Endothelial cell of umbilical vein (primary cell): ENCODE results near the gene KCNK10. TPM values are rescaled to one million over a fixed set of nuclear protein-coding genes. Genes with fewer than 3 reads are reported as not detected.

ENCODE experiments used
- BruUV-seq: library from RNA; stranded (reverse); fragments of 400-500 nt; replicated peaks from 2 replicates; lab custom pipeline; 2021; lab: Mats Ljungman, UMichigan
- CTCF ChIA-PET: fragments of 300-600, 350-600 bp; sonication (Branson Sonifier 250); formaldehyde crosslinking; loops from one replicate; lab custom pipeline; 2021; ENCODE audit warnings: antibody characterized with exemption, inconsistent platforms; lab: Charles Lee
- POLR2A ChIA-PET: fragments of 300-600, 350-600 bp; sonication (Branson Sonifier 250); formaldehyde crosslinking; loops from one replicate; lab custom pipeline; 2021; ENCODE audit warnings: antibody characterized with exemption, inconsistent platforms; lab: Charles Lee
- DNase-seq: peaks from one replicate; pipeline ENCODE4 v3.0.0-alpha.2; 2011; ENCODE audit warnings: low read depth, low spot score
- FAIRE-seq: peaks from 2 replicates; lab custom pipeline; 2011; peaks lifted over from hg19 to GRCh38; lab: Jason Lieb, UNC
- H2AFZ ChIP-seq: 2 replicates; pipeline ENCODE4 v1.6.0; 2012; ENCODE audit warnings: low read depth, low read length, control low read depth, inconsistent platforms
- H3K27ac ChIP-seq: 2 replicates; pipeline ENCODE4 v1.5.1; 2011; ENCODE audit warnings: low read depth, mild to moderate bottlenecking, control low read depth, low read length, moderate library complexity; ENCODE audit not compliant: insufficient read depth
- H3K27me3 ChIP-seq, 2 experiments: 2 replicates each; pipeline versions ENCODE4 v1.6.0 to v1.6.1; 2011; ENCODE audit warnings: low read length in 2 of 2, mixed read lengths in 1 of 2; ENCODE audit not compliant: control insufficient read depth in 2 of 2, insufficient read depth in 2 of 2
- H3K36me3 ChIP-seq, 2 experiments: 2 replicates in 1 of 2; 3 replicates in 1 of 2; pipeline ENCODE4 v1.5.1; 2011; ENCODE audit warnings: low read length in 2 of 2, mild to moderate bottlenecking in 1 of 2, moderate library complexity in 1 of 2; ENCODE audit not compliant: control insufficient read depth in 2 of 2, insufficient read depth in 2 of 2; ENCODE audit errors: extremely low read depth in 1 of 2
- H3K4me1 ChIP-seq: 3 replicates; pipeline ENCODE4 v1.5.1; 2011; ENCODE audit warnings: mild to moderate bottlenecking, low read length; ENCODE audit not compliant: control insufficient read depth, insufficient read depth; ENCODE audit errors: extremely low read depth
- H3K4me2 ChIP-seq: 2 replicates; pipeline ENCODE4 v1.6.1; 2011; ENCODE audit warnings: low read length, control low read depth, mixed read lengths; ENCODE audit not compliant: insufficient read depth
- H3K4me3 ChIP-seq, 3 experiments: fragments of 200-600 bp in 1 of 3; sonication (generic), shearing (Covaris generic) in 1 of 3; replicated peaks in 1 of 3; 2 replicates each; pipeline ENCODE4 v1.5.1; 2011 to 2016; ENCODE audit warnings: control low read depth in 3 of 3, low read length in 3 of 3, mild to moderate bottlenecking in 2 of 3, inconsistent platforms in 1 of 3, low read depth in 1 of 3, moderate library complexity in 1 of 3; ENCODE audit not compliant: insufficient read depth in 1 of 3
- H3K79me2 ChIP-seq: 2 replicates; pipeline ENCODE4 v1.6.0; 2012; ENCODE audit warnings: low read length, inconsistent platforms; ENCODE audit not compliant: control insufficient read depth, insufficient read depth
- H3K9ac ChIP-seq: replicated peaks from 2 replicates; pipeline ENCODE3; 2011; ENCODE audit warnings: low read length, control low read depth; ENCODE audit not compliant: insufficient read depth; ENCODE audit errors: extremely low read depth
- H3K9me1 ChIP-seq: replicated peaks from 3 replicates; pipeline ENCODE4 v1.6.0; 2011; ENCODE audit warnings: mild to moderate bottlenecking, low read length; ENCODE audit not compliant: control insufficient read depth, insufficient read depth; ENCODE audit errors: extremely low read depth
- H3K9me3 ChIP-seq: replicated peaks from 2 replicates; pipeline ENCODE4 v1.5.1; 2012; ENCODE audit warnings: low read length, inconsistent platforms; ENCODE audit not compliant: control insufficient read depth, insufficient read depth
- H4K20me1 ChIP-seq: replicated peaks from 2 replicates; pipeline ENCODE3; 2011; ENCODE audit warnings: mild to moderate bottlenecking, low read length; ENCODE audit not compliant: control insufficient read depth, insufficient read depth; ENCODE audit errors: extremely low read depth
- EZH2 ChIP-seq: IDR thresholded peaks from 2 replicates; pipeline ENCODE4 v1.6.1; 2012; ENCODE audit warnings: borderline replicate concordance, low read depth, mild to moderate bottlenecking, moderate library complexity, low read length, inconsistent platforms; ENCODE audit not compliant: severe bottlenecking
- FOS ChIP-seq: IDR thresholded peaks from 2 replicates; pipeline ENCODE4 v1.6.1; 2011; ENCODE audit warnings: mild to moderate bottlenecking, low read length, moderate library complexity, borderline replicate concordance; ENCODE audit not compliant: insufficient read depth
- GATA2 ChIP-seq: IDR thresholded peaks from 2 replicates; pipeline ENCODE4 v1.7.0; 2011; ENCODE audit warnings: low read depth, mild to moderate bottlenecking, moderate library complexity, mixed read lengths, low read length; ENCODE audit not compliant: insufficient read length, insufficient read depth
- JUN ChIP-seq: IDR thresholded peaks from 2 replicates; pipeline ENCODE4 v1.6.1; 2011; ENCODE audit warnings: borderline replicate concordance, low read depth; ENCODE audit not compliant: insufficient read length, insufficient read depth
- MAX ChIP-seq: IDR thresholded peaks from 2 replicates; pipeline ENCODE4 v1.6.1; 2011; ENCODE audit not compliant: insufficient read depth, insufficient read length
- MYC ChIP-seq: IDR thresholded peaks from one replicate; pipeline ENCODE4 v1.6.1; 2011; ENCODE audit warnings: mild to moderate bottlenecking, low read depth, low read length
- POLR2A ChIP-seq: IDR thresholded peaks from 2 replicates; pipeline ENCODE4 v1.6.1; 2012; ENCODE audit warnings: low read depth, mild to moderate bottlenecking, control low read depth, low read length
- POLR2AphosphoS5 ChIP-seq: IDR thresholded peaks from 2 replicates; pipeline ENCODE4 v1.6.1; 2012; ENCODE audit warnings: low read depth, mild to moderate bottlenecking, control low read depth, low read length, moderate library complexity; ENCODE audit not compliant: insufficient read depth
- dilution Hi-C: fragments of 300-500 bp; cut with MboI; formaldehyde crosslinking; loops from one replicate; pipeline ENCODE4 v1.15.0; 2019; ENCODE audit warnings: low sequenced_read_pairs; ENCODE audit not compliant: extremely low pct_ligation_motif_present
- intact Hi-C: fragments of 100-400 bp; cut with micrococcal nuclease; formaldehyde crosslinking; loops from one replicate; pipeline ENCODE4 v1.10.0; 2022
- polyA plus RNA-seq, 4 experiments: library from polyadenylated mRNA; depleted of rRNA in 3 of 4; stranded (reverse) in 3 of 4; unstranded in 1 of 4; fragments of >200 nt; gene quantifications; 2 replicates each; pipeline versions ENCODE4 v1.2.1 to v1.2.3, GENCODE V29; 2011 to 2012; ENCODE audit warnings: missing spikeins in 1 of 4
- total RNA-seq: library from RNA; stranded (reverse); gene quantifications from 2 replicates; pipeline ENCODE4 v1.2.3, GENCODE V29; 2021
- TF ChIP-seq, protein P1 (sequence below), 2 donors: IDR thresholded peaks; 1 replicate in 1 of 2; 2 replicates in 1 of 2; pipeline ENCODE4 v1.5.1; 2011; ENCODE audit warnings: low read length in 2 of 2, mild to moderate bottlenecking in 2 of 2, moderate library complexity in 2 of 2, control low read depth in 1 of 2, inconsistent platforms in 1 of 2, low read depth in 1 of 2; ENCODE audit not compliant: insufficient read depth in 1 of 2; ENCODE audit errors: extremely low read depth in 1 of 2

Gene KCNK10
- total and polyA plus RNA-seq, 2 donors (not counting 3 experiments of a cell fraction or from before 2014, with no cell fraction given): not detected

GRCh38 chr14:88272390-88273269, 50.4 kb downstream of the KCNK10 start:
- intact Hi-C loops (no loop called here), dilution Hi-C loops (no loop called here)
- Histone ChIP-seq H3K9me1 (no peaks in the 10 kb centered on the region), H3K4me2 (no peak overlapping the region), H3K4me1 (no peaks in the 10 kb centered on the region), H4K20me1 (no peaks in the 10 kb centered on the region), H3K27me3 (no peaks in the 10 kb centered on the region), H3K9ac (no peak overlapping the region), H2AFZ (no peak overlapping the region), H3K79me2 (no peaks in the 10 kb centered on the region), H3K36me3 (no peaks in the 10 kb centered on the region), H3K27ac (no peak overlapping the region), H3K9me3 (no peaks in the 10 kb centered on the region), H3K4me3 (no peak overlapping the region)
- ChIA-PET POLR2A (no interaction called here), CTCF (no interaction called here)
- FAIRE-seq (no peak), DNase-seq (no peak)
- TF ChIP-seq MYC (no peak), POLR2AphosphoS5 (no peak), JUN (no peak), MAX (no peak), POLR2A (no peak), GATA2 (no peak), FOS (no peak), EZH2 (no peak)
- TF ChIP-seq, protein P1, sequence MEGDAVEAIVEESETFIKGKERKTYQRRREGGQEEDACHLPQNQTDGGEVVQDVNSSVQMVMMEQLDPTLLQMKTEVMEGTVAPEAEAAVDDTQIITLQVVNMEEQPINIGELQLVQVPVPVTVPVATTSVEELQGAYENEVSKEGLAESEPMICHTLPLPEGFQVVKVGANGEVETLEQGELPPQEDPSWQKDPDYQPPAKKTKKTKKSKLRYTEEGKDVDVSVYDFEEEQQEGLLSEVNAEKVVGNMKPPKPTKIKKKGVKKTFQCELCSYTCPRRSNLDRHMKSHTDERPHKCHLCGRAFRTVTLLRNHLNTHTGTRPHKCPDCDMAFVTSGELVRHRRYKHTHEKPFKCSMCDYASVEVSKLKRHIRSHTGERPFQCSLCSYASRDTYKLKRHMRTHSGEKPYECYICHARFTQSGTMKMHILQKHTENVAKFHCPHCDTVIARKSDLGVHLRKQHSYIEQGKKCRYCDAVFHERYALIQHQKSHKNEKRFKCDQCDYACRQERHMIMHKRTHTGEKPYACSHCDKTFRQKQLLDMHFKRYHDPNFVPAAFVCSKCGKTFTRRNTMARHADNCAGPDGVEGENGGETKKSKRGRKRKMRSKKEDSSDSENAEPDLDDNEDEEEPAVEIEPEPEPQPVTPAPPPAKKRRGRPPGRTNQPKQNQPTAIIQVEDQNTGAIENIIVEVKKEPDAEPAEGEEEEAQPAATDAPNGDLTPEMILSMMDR (IDR thresholded peaks at IDR 0.05; ENCODE audit: extremely low read depth in 1 of 2, insufficient read depth in 1 of 2, low read depth in 1 of 2, low read length in 2 of 2): no peak
- no TSS peak for BruUV-seq
